ENCODE measurements around the gene CSK.

Gene CSK

DNA sequence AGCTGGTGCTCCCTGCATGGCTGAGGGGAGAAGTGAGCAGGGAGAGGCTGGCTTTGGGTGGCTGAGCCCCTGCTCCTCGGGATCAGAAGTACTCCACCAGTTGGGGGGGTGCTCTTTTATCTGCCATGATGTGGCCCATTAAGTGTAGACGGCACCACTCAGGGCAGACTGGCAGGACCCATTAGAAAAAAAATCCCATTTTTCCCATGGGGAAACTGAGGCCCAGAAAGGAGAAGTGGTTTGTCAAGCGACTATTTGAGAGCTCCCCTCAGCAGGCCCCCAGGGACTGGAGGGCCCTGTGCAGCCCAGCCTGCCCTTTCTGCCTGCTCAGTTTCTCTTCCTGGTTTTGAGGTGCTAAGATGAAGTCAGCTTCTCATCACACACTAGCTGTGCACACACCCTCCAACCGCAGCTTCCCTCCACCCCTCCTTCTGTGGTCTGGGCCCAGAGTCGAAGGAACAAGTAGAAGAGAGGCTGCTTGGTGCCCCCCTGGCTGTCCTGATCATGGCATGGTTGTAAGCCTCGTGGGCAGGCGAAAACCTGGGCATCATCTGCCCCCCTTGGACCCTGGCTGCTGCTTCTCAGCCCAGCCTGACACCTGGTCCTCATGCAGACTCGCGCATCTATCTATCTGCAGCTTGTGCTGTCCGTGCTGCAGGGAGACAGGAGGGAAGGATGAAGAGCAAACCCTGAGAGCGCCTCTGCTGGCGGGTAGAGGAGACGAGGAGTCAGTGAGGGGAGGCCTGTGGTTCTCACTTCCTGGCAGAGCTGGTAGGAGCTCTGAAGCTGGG is 5.6 kb downstream of the CSK start:
- DNase-seq (ENCODE audit: low read depth), result peak; percentile 87

DNA sequence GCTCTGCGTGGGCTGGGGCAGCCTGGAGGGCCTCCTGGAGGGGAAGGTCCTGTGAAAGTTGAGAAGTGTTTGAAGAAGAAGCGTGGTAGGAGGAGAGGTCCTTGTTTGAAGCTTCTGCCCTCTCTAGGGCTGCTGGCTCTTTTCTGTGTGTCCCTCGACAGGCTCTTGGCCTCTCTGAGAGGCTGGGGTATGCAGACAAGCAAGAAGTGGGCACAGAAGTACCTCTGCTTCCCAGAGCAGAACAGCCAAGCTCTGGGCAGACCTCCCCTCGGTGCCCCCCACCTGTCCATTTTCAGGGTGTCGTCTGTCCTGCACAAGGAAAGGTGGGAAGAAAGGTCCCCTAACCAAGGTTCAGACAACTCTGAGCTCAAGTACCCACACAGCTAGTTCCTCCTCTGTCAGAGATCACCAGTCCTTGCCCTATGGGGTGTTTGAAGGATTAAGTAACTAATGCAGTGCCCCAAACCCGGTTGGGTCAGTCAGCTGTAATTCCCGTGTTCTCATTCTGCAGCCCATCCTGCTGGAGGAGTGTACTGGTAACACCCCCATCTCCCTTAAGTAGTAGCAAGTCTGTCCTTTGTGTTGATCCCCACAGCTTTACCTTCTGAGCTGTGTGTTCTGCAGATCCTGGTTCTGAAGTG is 6.3 kb downstream of the CSK start:
- no peak for DNase-seq (ENCODE audit: low read depth)

DNA sequence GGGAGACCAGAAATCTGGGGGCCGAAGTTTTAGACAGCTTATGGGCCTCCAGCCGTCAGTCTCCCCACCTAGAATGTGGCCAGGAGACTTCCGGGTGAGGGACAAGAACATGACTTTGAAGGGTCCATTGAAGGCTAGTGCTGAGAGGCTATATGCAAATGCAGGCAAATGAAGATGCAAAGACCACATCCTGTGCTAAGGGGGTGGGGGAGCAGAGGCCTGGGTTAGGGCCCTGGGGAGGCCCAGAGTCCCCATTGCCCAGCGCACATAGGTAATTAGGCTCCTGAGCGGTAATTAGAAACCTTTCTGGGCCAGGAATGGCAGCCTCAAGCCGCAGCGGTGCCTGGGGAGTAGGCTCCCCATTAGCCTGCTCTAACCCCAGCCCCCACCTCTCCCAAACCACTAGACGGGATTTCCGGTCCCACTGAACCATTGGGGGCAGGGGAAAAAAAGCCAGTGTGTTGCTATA is 6.8 kb downstream of the CSK start:
- no peak for DNase-seq (ENCODE audit: low read depth)

DNA sequence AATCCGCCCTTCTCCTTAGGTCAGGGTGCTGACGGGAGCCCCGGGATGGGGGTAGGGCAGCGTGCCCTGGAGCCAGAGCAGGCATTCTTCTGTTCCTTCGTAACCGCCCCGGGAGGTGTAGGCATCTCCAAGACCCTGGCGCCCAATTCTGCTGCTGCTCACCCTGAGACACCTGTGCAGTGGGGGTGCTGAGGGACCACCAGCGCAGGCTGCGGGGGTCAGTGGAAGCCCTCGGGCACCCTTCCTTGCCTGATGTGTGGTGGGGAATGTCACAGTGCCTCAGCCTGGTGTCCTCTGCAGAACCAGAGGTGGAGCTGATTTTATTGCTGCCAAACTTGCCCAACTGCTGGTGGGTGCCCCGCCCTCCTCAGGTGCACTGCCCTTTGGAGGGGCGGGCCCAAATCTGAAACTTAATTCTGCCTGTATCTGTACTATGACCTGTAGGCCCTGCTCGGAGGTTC is 7.3 kb downstream of the CSK start:
- no peak for DNase-seq (ENCODE audit: low read depth)

DNA sequence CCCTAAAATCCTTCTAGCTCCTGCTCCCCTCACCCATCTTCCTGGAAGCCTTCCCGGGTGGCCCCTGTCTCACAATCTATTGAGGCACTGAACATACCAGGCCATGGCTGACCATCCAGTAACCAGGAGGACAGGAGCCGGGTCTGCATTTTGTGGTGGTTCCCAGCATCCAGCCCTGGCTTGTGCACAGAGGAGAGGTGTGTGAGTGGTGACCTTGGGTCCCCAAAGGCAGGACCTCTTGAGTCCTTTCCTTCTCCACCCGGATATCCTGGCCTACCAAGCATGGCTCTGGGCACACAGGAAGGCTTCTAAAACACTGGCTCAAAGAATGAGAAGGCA is 7.8 kb downstream of the CSK start:
- DNase-seq (ENCODE audit: low read depth), result no peak

DNA sequence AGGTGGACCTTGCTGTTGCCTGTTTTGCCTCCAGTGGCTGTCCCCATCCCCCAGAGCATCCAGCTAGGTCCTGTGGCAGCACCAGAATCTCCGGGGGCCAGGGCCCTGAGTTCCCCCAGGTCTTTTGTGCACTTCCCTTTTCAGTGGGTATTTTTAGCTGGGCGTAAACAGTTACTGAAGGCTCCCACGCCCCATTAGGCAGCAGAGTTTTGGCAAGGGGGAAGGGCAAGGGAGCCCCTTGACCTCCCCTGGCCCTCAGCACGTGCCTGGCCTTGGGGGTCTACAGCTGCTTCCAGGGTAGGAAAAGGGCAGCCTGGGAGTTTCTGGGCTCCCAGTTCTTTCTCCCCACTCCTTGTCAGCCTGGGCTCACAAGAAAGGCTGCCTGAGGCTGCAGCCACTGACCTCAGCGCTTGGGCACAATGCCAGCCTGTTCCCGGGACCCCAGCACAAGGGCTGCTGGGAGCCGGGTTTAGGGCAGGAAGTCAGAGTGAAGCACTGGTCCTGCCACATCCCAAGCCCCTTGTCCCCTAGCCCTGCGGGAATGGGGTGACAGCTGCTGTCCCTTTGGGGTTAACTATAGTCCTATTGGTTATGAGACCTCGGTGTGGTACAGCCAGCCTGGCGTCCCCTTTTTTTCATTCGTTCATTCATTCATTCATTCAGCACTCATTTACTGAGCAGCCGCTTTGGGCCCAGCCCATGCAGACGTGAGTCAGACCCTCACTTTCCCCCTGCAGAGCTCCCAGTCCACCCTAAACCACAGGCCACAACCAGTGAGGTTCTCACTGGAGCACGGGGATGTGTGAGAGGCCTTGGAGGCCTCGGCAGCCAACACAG is 8.4 kb downstream of the CSK start:
- no peak for DNase-seq (ENCODE audit: low read depth)

DNA sequence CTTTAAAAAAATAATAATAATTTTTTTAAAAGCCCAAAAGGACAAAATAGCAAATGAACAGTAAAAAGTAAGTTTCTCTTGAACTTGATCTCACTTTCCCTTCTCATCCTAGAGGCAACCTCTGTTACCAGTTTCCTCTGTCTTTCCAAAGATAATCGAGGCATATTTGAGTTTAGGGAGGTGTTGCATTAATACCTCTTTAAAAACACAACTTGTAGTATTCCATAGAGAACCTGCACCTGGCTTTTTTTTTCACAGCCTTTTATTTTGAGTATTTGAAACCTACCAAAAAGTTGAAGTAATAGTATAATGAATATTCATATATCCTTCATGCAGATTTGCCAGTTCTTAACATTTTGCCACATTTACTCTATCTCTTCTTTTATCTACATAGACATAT is 9.1 kb downstream of the CSK start:
- no peak for DNase-seq (ENCODE audit: low read depth)

DNA sequence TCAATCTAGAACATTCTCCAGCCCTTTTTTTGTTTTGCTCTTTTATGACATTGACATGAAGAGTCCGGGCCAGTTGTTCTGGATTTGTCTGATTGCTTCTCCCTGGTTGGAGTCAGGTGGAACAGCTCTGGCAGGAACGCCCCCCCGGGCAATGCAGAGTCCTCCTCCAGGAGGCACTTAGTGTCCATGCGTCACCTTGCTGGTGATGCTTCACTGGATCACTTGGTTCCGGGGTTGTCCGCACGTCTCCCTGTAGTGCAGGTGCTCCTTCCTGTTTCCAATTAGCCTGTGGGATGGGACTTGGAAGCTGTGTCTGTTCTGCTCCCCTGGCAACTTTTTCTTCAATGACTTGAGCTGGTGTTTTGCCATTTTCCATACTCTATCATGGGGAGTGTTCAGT is 9.8 kb downstream of the CSK start:
- DNase-seq (ENCODE audit: low read depth), result no peak

DNA sequence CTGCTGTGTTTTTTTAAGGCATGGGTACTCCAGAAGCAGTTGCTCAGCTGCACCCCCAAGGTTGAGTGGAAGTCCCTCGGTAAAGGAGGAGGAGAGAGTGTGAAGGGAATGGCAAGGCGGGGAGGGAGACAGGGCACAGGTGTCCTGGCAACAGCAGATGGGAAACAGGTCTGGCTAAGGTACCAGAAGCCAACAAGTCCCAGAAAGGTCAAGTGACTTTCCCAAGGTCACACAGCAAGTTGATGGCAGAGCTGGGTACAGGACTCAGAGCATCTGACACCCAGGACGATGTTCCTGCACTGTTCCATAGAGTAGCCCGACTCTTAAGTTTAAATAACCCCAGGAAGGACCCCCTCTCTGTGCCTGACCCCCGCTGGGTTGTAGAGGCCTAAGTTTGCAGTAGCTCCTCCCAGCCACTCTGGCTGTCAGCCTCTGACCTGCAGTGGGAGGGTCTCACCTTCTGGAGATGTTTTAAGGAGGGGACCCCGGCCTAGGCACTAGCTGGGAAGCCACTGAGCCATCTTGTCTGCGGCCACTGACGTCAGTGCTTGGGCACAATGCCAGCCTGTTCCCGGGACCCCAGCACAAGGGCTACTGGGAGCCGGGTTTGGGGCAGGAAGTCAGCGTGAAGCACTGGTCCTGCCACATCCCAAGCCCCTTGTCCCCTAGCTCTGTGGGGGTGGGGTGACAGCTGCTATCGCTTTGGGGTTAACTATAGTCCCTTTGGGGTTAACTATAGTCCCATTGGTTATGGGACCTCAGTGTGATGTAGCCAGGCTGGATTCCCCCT is 10.5 kb downstream of the CSK start:
- DNase-seq (ENCODE audit: low read depth), result no peak

DNA sequence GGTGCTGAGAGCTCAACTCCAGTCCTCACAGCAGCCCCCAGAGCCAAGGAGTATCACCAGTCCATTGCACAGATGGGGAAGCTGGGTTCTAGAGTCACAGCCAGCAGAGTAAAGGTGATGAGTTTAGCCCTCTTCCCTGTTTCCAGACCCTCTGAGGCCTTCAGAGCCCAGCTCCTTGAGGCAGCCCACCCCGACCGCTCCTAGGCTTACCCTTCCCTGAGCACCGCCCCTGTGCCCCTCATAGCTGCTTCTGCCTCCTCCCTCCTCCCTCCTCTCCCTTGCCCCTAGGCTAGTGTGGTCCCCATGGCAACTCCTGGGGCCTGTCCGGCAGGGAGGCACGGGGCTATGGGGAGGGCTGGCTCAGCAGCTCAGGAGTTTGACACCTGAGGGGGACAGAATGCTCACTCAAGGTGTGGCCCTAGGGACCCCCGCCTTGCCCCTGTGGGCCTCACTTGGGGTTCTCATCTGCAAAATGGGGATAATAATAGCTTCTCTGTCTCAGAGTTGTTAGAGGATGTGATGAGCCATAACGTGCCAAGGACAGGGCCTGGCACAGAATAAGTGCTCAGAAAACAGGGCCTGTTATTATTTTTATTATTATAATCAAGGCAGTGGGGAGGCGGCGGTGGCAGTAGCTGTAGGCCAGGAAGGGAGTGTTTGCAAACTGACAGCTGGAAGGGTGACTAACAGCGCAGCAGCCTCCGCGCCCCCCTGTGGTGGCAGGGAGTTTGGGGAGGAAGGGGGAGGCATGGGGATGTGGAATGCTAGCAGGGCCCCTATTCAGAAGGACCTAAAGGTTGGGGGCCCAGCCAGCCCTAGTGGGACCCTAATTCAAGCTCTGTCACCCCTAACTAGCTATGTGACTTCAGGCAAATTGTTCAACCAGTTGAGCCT is 11.5 kb downstream of the CSK start:
- DNase-seq (ENCODE audit: low read depth), result peak; percentile 65

DNA sequence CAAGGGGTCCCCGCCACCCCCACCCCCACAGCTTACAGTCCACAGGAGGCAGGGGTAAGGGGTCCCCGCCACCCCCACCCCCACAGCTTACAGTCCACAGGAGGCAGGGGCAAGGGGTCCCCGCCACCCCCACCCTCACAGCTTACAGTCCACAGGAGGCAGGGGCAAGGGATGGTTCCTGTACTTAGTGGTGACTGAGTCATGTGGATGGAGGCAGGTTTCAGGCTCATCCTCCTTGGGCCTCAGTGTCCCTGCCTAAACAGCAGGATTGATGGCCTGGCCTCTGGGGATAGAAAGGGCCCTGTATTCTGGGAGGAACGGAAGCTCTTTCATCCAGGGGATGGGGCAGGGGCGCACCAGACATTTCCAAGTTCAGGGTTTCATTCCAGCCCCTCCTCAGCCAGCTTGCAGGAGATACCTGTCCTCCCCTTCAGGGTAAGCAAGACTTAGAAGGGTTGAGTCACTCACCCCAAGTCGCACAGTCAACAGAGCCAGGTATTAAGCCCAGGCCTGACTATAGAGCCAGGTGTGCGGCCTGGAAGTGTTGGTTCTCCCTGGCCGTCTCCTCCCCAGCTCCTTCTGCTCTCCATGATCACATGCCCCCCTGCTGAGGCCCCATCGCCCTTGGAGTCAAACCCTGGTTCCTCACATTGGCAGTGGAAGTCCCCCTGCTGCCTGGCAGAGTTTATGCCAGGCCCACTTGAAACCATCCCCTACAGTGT is 12.5 kb downstream of the CSK start:
- DNase-seq (ENCODE audit: low read depth), result no peak

DNA sequence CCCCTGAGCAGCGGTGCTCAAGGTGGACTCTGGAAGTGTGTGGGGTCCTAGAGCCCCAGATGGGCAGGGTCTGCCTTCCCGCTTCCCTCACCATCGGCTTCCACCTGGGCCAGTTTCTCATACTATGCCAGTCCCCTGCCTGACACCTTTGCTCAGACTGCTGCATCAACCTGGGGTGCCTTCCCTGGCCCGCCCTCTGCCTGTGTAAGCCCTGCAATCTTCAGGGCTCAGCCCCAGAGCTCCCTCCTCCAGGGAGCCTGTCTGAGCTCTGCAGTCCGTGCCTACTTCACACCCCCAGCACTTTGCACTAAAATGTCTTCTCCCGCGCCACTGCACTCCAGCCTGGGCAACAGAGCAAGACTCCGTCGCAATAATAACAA is 13.1 kb downstream of the CSK start:
- no peak for DNase-seq (ENCODE audit: low read depth)

DNA sequence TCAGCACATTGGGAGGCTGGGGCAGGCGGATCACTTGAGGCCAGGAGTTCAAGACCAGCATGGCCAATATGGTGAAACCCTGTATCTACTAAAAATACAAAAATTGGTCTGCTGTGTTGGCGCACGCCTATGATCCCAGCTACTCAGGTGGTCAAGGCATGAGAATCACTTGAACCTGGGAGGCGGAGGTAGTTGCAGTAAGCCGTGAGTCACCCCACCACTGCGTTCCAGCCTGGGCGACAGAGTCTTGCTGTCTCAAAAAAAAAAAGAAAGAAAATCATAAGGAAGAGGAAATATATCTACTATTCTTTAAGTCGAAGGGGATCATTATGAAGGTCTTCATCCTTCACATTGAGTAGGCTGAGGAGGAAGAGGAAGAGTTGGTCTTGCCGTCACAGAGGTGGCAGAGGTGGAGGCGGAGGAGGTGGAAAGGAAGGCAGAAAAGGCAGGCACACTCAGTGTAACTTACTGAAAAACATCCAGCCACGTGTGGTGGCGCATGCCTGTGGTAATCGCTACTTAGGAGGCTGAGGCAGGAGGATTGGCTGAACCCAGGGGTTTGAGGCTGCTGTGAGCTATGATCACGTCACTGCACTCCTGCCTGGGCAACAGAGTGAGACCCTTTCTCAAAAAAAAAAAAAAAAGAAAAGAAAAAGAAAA is 14.2 kb downstream of the CSK start:
- no peak for DNase-seq (ENCODE audit: low read depth)

DNA sequence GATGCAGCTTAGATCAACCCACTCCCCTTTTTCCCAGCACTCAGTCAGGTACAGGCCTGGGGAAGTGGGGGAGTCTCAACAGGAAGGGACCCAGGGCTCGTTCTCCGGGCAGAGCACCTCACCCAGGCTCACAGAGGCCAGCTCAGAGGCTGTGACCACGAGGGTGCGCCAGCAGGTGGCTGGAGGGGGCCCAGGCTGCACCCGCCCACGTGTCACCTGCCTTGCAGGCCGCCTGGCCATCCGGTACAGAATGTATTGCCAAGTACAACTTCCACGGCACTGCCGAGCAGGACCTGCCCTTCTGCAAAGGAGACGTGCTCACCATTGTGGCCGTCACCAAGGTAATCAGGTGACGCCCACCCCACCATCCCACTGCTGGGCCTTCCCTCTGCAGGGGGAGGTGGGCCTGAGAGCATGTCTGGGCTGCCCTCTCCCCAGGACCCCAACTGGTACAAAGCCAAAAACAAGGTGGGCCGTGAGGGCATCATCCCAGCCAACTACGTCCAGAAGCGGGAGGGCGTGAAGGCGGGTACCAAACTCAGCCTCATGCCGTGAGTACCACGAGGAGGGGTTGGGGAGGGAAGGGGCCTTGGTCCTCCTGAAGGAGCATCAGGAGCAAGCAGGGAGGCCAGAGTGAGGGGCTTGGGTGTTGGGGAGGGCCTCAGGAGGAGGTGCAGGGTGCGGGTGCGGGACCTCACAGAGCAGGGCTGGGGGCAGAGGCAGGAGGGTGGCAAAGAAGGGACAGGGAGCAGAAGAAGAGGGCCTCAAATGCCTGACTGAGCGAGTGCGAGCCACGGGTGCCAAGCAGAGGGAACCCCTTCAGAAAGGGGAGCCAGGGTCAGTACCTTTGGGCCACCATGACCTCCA is 16.7 kb downstream of the CSK start:
- DNase-seq (ENCODE audit: low read depth), result no peak

DNA sequence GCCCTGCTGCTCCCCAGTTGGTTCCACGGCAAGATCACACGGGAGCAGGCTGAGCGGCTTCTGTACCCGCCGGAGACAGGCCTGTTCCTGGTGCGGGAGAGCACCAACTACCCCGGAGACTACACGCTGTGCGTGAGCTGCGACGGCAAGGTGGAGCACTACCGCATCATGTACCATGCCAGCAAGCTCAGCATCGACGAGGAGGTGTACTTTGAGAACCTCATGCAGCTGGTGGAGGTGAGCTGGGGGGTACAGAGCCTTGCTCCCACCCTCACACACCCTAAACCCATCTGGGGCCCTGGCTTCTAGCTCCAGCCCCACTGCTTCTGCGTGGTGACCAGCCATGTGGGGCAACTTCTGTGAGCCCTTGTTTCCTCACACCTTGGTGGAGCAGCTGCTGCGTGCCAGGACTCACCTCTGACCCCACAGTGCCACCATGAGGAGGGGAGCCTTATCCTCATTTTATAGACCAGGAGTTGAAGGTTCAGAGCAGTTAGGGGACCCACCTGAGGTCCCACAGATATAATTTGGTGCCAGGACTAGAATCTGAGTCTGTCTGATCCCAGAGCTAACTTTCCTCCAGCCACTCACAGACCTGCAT is 17.5 kb downstream of the CSK start:
- no peak for DNase-seq (ENCODE audit: low read depth)

DNA sequence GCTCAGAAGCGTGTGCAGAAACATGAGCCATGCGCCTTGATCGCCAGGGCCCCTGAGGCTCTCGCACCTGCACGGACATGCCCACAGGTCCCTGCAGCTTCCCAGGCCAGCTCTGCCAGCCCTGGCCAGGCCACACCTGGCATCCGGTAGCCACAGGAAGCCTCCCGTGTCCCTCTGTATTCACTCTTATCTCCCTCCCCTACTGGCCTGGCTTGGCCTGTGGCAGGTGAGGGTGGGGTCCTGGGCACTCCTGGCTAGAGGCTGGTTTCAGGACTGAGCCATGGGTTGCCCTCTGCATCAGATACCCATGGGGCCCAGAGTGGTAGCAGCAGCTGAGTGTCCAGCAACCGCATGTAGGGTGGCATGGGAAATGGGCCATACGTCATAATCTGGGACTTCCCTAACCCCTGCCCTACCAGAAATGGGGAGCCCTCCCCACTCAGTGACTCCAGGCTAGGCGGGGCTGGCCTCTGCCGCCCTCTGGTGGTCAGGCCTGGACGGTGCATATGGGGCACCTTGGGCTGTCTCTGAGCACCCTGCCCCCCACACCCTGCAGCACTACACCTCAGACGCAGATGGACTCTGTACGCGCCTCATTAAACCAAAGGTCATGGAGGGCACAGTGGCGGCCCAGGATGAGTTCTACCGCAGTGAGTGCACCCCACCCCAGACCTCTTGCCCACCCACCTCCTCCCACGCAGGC is 18.1 kb downstream of the CSK start:
- peak; percentile 77 for DNase-seq (ENCODE audit: low read depth)

DNA sequence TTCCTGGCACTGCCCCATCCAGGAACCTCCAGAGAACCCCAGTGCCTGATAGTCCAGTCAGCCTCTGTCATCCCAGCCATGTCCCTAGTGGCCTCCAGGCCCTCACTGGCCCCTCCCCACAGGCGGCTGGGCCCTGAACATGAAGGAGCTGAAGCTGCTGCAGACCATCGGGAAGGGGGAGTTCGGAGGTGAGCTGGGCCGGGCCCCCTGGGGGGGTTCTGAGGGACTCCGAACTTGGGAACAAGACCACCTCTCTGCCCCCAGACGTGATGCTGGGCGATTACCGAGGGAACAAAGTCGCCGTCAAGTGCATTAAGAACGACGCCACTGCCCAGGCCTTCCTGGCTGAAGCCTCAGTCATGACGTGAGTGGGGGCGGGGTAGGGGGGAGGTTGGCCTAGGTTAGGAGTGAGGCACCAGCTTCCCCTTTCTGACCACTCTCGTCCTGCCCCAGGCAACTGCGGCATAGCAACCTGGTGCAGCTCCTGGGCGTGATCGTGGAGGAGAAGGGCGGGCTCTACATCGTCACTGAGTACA is 18.7 kb downstream of the CSK start:
- no peak for DNase-seq (ENCODE audit: low read depth)
